SHP77 treated with DMSO at 0.1 percent for 48 hours (cell line): ENCODE measurements around the gene MINDY3.
A peak's percentile ranks its signal among the peaks of the same experiment; 100 is the strongest.
"Not testable (repeated sequence)": the region's sequence is repeated elsewhere in the genome, so short reads cannot be mapped to it uniquely, and the experiment has no call there.

Experiments used
- DNase-seq: peaks from one replicate; lab custom pipeline; 2025; lab: John Stamatoyannopoulos, UW

Gene MINDY3

DNA sequence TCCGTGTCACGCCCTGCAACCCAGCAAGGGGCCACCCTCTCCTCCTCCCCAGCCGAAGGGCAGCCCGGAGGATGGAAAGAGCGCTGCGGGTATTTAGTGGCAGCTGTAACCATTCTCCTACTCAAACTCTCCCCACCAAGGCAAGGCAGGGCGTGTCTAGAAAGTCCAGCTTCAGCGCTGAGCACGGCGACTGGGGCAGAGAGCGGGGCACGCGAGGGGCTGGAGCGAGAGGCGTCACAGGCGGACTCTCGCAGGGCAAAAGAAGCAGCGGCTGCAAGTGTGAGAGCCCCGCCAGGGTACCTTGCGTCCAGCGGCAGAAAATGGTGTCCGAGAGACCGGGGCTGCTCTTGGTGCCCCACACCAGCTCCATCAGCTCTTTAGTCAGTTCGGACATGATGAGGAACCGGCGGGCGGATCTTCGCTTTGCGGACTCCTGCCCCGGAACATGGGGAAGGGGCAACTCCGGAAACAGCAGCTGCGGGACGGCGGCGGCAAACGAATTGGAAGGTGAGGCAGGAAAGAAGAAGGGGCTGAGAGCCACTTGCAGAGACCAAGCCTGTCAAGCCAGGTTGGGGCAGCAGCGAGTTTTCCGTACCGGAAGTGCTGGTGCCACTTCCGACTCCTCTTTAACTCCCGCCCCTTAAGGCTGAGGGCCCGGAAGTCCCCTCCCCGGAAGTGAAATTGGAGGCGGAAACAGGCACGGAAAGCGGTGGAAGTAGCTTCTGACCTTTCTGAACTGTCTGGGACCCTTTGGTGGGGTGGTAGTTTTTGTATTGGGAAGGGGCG, at the start of gene MINDY3:
MINDY3 (minus strand) TSS at position 602 of the 786 bp plus-strand sequence; CDS start at position 394, 208 bp downstream.
- peak; percentile 80 for DNase-seq

DNA sequence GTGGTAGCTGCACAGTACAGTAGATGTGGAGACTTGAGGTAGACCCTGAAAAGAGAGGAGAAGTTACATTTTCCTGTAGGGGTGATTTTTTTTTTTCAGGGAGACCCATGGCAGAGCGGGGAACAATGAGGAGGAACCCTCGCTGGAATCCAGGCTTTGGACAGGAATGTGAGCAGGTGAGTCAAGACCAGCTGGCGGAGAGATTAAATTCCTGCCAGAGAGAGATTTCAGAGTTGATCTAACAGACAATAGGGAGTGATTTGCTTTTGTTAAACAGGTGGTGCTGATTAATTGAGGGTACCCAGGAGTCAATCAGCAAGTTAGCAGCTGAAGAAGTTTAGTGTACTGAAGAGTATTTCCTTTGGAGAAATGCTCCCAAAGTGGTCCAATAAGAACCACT, 41.6 kb upstream of the MINDY3 start:
- no peak for DNase-seq

DNA sequence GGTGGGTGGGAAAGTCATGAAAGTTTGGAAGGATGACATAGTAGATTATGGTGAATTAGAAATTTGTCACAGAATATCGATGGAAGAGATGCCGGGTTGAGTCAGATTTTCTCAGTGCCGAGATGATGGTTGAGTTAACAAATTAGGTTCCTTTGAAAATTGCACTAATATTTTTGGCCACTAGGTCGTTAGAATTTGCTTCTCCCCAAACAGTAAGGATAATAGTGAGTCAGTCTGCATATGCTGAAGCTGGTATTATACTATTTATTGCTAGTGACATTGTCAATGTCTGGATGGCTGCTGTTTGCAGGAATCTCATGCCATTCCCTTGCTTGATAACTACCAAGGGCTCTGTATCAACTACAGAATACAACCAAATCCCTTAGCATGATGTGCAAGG, 37.7 kb upstream of the MINDY3 start:
- peak; percentile 7 for DNase-seq

DNA sequence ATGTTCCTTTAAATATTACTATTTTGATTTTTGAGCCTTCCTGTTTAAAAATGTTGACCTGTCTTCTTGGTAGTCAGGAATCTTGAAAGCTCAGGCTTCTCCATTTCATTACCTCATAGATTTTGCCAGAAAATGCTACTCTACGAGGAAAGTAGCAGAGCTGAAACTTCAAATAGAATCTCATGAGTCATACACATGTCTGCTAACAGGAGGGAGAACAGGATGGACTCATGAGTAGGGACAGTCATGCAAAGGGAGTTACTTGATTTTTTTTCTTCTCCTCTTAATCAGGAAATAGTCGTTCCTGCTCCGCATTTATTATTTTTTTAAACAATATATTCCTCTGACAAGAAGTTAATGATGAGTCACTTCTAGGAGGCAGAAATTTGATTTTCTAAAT, 37.0 kb upstream of the MINDY3 start:
- DNase-seq: no peak

DNA sequence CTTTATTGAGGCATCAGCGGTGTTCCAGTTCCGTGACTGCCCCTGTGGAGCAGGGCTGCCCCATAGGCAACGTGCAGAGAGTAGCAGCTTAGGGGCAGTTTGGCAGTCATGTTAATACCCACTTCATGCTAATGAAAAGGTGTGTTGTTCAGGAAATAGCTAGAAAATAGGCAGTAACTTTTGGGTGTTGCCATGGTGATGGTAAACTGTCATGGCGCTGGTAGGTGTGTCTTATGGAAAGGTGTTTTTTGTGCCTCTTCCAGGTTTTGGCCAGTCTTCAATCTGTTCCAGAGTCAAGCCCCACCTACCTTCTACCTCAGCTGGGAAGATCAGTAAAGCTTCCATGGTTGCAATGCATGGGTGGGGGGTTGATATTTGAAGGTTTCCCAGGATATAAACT, 36.3 kb upstream of the MINDY3 start:
- no peak for DNase-seq

GRCh38 chr10:15884447-15884846, 24.1 kb upstream of the MINDY3 start:
- DNase-seq: no peak

GRCh38 chr10:15881542-15881941, 21.2 kb upstream of the MINDY3 start:
- no peak for DNase-seq

DNA sequence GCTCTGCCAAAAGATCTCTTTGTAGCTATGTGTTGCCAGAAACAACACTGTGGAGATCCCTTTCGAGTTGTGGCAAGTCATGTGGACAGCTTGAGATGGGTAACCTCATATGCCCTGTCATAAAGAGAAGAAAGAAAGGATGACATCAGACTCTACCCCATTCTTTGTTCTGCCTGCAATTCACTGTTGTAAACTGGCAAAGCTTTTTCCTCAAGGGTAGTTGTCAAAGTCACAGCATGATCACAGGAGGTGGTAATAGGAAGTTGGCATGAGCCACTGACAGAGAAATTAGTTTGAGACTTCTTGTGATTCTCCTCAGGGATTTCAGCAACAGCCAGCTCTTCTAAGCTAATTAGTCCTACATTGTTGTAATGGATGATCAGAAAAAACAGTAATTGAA, 19.4 kb upstream of the MINDY3 start:
- DNase-seq: peak; percentile 24

- peak; percentile 60 for DNase-seq
These were observed 18.8 kb upstream of the MINDY3 start for GRCh38 chr10:15879058-15879457.

DNA sequence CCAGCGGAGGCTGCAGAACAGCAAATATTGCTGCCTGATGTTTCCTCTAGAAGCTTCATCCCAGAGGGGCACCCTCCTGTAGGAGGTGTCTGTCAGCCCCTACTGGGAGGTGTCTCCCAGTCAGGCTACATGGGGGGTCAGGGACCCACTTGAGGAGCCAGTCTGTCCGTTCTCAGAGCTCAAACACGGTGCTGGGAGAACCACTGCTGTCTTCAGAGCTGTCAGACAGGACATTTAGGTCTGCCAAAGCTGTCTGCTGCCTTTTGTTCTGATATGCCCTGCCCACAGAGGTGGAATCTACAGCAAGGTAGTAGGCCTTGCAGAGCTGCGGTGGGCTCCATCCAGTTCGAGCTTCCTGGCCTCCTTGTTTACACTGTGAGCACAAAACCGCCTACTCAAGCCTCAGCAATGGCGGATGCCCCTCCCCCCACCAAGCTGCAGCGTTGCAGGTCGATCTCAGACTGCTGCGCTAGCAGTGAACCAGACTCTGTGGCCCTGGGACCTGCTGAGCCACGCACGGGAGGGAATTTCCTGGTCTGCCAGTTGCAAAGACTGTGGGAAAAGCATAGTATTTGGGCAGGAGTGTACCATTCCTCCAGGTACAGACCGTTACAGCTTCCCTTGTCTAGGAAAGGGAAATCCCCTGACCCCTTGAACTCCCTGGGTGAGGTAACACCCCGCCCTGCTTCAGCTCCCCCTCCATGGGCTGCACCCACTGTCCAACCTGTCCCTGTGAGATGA, 17.7 kb upstream of the MINDY3 start:
- peak; percentile 20 for DNase-seq

- DNase-seq: not testable (repeated sequence)
These were observed 16.0 kb upstream of the MINDY3 start for GRCh38 chr10:15876274-15876673.

DNA sequence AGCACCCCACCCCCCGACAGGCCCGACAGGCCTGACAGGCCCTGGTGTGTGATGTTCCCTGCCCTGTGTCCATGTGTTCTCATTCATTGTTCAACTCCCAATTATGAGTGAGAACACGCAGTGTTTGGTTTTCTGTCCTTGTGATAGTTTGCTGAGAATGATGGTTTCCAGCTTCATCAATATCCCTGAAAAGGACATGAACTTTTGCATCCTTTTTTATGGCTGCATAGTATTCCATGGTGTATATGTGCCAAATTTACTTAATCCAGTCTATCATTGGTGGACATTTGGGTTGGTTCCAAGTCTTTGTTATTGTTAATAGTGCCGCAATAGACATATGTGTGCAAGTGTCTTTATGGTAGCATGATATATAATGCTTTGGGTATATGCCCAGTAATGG, 12.3 kb upstream of the MINDY3 start:
- not testable (repeated sequence) for DNase-seq

GRCh38 chr10:15871823-15872222, 11.5 kb upstream of the MINDY3 start:
- DNase-seq: no peak

- no peak for DNase-seq
These were observed 9.6 kb upstream of the MINDY3 start for GRCh38 chr10:15869935-15870334.

DNA sequence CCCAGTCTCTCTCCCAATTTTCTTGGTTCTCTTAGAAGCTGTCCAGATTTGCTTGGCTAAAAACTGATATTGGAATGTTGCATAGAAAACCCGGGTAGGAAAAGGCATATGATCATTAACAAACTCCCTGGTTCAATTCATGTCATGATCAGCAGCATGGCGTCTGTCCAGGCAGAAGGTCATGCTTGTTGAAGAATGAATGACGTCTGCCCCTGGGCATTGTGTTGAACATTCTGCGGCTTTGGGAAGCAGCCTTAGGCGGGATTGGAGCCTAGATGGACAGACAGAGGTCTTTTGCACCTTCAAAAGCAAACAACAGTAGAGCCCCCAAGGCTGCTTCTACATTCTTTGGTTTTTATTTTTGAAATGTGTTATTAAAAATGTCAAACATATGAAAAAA, 7.7 kb upstream of the MINDY3 start:
- DNase-seq: no peak

- no peak for DNase-seq
These were observed 5.0 kb upstream of the MINDY3 start for GRCh38 chr10:15865304-15865703.

DNA sequence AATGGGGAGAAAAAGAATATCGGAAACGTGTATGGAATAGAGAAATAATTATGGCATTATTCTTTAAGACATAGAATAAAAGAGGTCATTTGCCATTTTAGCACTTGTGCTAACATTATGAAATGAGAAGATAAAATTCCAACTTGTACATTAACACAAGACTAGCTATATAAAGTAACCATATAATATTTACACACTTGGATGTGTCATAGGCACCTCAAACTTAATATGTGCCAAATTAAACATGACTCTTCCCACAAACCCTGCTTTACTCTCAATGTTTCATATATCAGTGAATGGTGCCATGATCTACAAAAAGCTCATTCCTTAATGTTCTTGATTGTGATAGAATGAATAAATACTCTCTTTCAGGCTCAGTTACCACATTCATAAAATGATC, 4.1 kb upstream of the MINDY3 start:
- DNase-seq: no peak

DNA sequence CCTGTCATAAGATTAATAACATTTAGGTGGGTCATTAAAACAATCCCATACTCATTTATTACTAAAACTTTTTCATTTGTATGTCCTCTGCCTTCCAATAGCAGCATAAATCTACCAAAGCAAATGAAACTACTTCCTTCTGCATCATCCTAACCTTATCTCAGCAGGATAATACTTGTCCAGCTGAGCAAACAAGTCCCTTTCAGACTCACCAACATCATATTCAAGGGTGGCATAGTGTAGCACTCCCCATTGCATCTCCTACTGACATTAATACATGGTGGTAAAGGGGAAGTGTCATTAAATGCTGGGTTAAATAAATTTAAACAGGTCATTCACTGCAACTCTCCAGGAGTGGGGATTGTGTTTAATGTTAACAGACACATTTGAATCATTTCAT, 3.4 kb upstream of the MINDY3 start:
- DNase-seq: peak; percentile 92

GRCh38 chr10:15863323-15863722, 3.0 kb upstream of the MINDY3 start:
- DNase-seq: no peak

DNA sequence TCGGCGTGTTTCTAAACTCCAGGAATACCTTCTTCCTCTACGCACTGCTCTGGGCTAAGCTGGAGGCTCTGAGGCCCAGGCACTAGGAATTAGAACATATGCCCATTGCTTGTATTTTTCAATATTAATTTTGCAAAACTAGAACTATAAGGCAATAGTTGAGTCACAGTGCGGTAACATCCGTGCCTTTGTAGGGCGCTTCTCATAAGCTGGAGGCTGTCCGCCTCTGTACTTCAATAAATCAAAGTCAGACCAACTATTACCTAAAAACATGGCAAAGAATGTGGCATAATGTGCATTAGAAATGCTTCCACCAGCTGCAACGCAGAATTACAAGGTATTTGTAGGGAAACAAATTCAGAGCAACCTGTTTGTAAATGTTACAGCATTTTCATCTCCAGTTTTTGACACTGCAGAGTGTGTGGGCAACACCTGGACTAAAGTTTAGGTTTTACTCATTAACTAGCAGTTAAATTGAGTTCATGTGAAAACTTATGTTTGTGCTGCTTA, 440 bp upstream of the MINDY3 start:
- DNase-seq: no peak

- DNase-seq: no peak
These were observed 800 bp downstream of the MINDY3 start for GRCh38 chr10:15859509-15859905.

DNA sequence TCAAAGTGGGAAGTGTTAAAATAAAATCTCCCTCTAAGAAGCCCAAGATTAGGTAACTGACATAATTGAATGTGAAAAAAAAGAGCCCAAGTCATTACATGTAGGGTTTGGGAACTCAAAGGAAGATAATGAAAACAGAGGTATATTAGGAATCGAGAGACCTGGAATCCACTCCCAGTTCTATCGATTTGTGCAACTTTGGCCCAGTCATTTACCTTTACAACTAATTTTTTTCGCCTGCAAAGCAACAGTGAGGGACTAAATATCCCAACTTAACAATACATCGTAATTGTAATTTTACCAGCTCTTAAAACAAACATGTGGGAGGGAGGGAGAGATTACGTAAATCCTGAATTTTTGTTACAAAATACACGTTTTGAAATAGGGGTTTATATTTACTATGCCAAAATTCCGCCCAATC, 1.4 kb downstream of the MINDY3 start:
- no peak for DNase-seq

GRCh38 chr10:15857107-15857575, 3.2 kb downstream of the MINDY3 start:
- DNase-seq: no peak
